Endothelial cell (in vitro differentiated cells): ENCODE data around the gene ALDH18A1. TPM values are rescaled to one million over a fixed set of nuclear protein-coding genes. Genes with fewer than 3 reads are reported as not detected.

Experiments
- DNase-seq: peaks from one replicate; pipeline ENCODE4 v3.0.0; 2021; ENCODE audit warnings: low spot score
- H3K27ac Mint-ChIP-seq: one replicate; pipeline ENCODE4 v1.8.0; 2021; ENCODE audit warnings: mixed read lengths, inconsistent platforms; ENCODE audit not compliant: unreplicated experiment
- H3K27me3 Mint-ChIP-seq: one replicate; pipeline ENCODE4 v1.8.0; 2021; ENCODE audit warnings: mild to moderate bottlenecking, moderate library complexity, mixed read lengths, inconsistent platforms; ENCODE audit not compliant: unreplicated experiment
- H3K36me3 Mint-ChIP-seq: one replicate; pipeline ENCODE4 v1.8.0; 2021; ENCODE audit warnings: mild to moderate bottlenecking, low read depth, mixed read lengths, inconsistent platforms; ENCODE audit not compliant: unreplicated experiment
- H3K4me1 Mint-ChIP-seq: one replicate; pipeline ENCODE4 v1.8.0; 2021; ENCODE audit warnings: mild to moderate bottlenecking, mixed read lengths, inconsistent platforms; ENCODE audit not compliant: unreplicated experiment
- H3K4me3 Mint-ChIP-seq: one replicate; pipeline ENCODE4 v1.8.0; 2021; ENCODE audit warnings: mild to moderate bottlenecking, mixed read lengths, inconsistent platforms; ENCODE audit not compliant: unreplicated experiment
- H3K9me3 Mint-ChIP-seq: one replicate; pipeline ENCODE4 v1.8.0; 2021; ENCODE audit warnings: mixed read lengths, inconsistent platforms; ENCODE audit not compliant: unreplicated experiment
- total RNA-seq: library from RNA; stranded (reverse); fragmentation: NEBNext Ultra II Directional; extraction: Animal tissue kit (Norgen Biotek cat#: 25700); gene quantifications from one replicate; pipeline ENCODE4 v1.2.1, GENCODE V29; 2021; ENCODE audit not compliant: unreplicated experiment
- TF ChIP-seq, protein P1 (sequence below): fragments of 200-600 bp; sonication (generic); IDR thresholded peaks from one replicate; pipeline ENCODE4 v1.5.0; 2021; ENCODE audit warnings: antibody characterized with exemption; ENCODE audit not compliant: unreplicated experiment

Gene ALDH18A1
- total RNA-seq, 1 donor from 2014 or later = 52.0 TPM

DNA sequence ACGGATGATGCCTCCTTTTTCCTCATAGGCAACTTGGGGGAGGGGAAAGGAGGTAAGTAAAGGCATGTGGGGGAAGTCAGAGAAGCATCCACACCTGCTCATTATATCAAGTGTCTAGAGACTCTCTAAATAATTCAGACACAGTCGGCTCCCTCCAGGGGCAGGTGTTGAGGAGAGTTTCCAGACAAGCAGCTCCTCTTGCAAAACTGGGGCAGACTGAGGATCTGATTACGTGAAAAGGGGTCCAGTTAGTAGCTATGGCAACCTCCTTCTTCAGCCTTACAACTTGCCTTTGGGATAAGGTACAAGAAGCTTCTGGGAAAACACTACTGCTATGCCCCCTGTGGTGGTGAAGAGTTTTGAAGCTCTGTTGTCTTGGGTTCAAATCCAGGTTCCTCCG, 56.4 kb downstream of the ALDH18A1 start:
- no peaks in the 10 kb centered on the region for H3K9me3 Mint-ChIP-seq
- H3K36me3 Mint-ChIP-seq = no peaks in the 10 kb centered on the region
- H3K4me3 Mint-ChIP-seq = no peak overlapping the region
- DNase-seq = no peak
- peaks cover 22% of the 10 kb centered on the region for H3K4me1 Mint-ChIP-seq
- peaks cover 4% of the 10 kb centered on the region for H3K27me3 Mint-ChIP-seq
- TF ChIP-seq, protein P1, sequence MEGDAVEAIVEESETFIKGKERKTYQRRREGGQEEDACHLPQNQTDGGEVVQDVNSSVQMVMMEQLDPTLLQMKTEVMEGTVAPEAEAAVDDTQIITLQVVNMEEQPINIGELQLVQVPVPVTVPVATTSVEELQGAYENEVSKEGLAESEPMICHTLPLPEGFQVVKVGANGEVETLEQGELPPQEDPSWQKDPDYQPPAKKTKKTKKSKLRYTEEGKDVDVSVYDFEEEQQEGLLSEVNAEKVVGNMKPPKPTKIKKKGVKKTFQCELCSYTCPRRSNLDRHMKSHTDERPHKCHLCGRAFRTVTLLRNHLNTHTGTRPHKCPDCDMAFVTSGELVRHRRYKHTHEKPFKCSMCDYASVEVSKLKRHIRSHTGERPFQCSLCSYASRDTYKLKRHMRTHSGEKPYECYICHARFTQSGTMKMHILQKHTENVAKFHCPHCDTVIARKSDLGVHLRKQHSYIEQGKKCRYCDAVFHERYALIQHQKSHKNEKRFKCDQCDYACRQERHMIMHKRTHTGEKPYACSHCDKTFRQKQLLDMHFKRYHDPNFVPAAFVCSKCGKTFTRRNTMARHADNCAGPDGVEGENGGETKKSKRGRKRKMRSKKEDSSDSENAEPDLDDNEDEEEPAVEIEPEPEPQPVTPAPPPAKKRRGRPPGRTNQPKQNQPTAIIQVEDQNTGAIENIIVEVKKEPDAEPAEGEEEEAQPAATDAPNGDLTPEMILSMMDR = no peak
- H3K27ac Mint-ChIP-seq = peak overlapping the region; percentile 78

DNA sequence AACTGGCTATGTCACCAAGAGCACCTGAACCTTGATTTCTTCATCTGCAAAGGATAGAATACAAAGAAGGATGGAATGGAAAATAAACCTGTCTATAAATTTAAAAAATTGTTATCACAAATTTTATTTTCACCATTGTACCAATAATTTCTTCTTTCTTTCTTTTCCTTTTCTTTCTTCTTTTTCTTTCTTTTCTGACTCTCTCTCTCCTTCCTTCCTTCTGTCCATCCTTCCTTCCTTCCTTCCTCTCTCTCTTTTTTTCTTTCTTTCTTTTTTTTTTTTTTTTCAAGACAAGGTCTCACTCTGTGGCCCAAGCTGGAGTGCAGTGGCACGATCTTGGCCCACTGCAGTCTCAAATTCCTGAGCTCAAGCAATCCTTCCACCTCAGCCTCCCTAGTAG, 58.7 kb downstream of the ALDH18A1 start:
- no peaks in the 10 kb centered on the region for H3K9me3 Mint-ChIP-seq
- DNase-seq = no peak
- no peak overlapping the region for H3K27ac Mint-ChIP-seq
- H3K4me3 Mint-ChIP-seq = no peak overlapping the region
- TF ChIP-seq, protein P1 = no peak
- H3K27me3 Mint-ChIP-seq = peaks cover 4% of the 10 kb centered on the region
- H3K4me1 Mint-ChIP-seq = peaks cover 9% of the 10 kb centered on the region
- no peaks in the 10 kb centered on the region for H3K36me3 Mint-ChIP-seq

DNA sequence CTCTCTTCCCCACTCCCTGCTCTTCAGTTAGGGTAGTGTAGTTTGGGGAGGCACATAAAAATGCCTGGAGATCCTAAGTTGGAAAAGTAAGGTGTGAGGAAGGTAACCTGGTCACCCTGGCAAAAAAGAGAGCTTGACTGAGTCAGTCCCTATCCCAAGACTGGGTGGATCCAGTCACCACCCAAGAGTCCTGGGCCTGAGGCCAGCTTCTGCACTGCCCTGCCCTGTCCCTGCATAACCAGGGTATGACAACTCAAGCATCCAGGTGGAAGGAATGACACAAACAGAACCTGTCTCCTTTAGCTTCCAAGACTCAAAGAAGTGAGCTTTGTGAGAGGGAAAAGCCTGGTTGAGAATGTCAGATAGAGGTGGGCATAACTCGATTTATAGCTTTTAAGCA, 68.5 kb downstream of the ALDH18A1 start:
- no peak overlapping the region for H3K4me3 Mint-ChIP-seq
- no peaks in the 10 kb centered on the region for H3K36me3 Mint-ChIP-seq
- DNase-seq = no peak
- TF ChIP-seq, protein P1 = no peak
- no peak overlapping the region for H3K27ac Mint-ChIP-seq
- H3K9me3 Mint-ChIP-seq = no peaks in the 10 kb centered on the region
- H3K4me1 Mint-ChIP-seq = no peaks in the 10 kb centered on the region
- H3K27me3 Mint-ChIP-seq = peaks cover 2% of the 10 kb centered on the region

DNA sequence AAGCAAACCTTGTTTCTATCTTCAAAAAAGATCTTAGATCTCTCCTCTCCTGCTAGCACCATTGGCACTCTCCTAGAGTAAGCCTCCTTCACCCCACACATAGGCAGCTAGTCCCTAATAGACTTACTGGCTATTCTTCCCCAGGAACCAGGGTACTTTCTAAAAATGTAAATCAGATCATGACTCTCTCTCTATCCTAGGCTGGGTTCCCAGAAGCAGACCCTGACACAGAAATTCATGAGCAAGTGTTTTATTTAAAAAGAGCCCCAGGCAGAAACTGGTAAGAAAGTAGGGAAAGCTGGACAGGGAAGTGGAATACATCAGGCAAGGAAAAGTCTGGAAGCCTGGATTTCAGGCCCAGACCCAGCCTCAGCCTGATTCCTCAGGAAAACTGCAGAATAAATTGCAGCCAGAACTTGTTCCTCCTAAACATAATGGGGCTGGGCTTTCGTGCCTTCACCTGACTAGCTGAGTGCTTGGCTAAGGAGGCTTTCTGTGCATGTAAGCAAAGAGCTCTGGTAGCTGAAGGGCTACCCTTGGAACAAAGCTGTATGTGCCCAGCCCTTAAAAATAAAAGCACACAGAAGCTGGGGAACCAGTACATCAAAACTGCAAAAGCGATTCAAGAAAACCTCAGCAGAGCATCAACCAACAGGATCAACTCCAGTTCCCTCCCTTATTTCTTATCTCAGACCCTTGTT, 76.5 kb downstream of the ALDH18A1 start:
- DNase-seq = no peak
- peaks cover 4% of the 10 kb centered on the region for H3K4me1 Mint-ChIP-seq
- H3K27ac Mint-ChIP-seq = no peak overlapping the region
- TF ChIP-seq, protein P1 = no peak
- no peaks in the 10 kb centered on the region for H3K27me3 Mint-ChIP-seq
- H3K36me3 Mint-ChIP-seq = no peaks in the 10 kb centered on the region
- H3K4me3 Mint-ChIP-seq = no peak overlapping the region
- H3K9me3 Mint-ChIP-seq = no peaks in the 10 kb centered on the region

DNA sequence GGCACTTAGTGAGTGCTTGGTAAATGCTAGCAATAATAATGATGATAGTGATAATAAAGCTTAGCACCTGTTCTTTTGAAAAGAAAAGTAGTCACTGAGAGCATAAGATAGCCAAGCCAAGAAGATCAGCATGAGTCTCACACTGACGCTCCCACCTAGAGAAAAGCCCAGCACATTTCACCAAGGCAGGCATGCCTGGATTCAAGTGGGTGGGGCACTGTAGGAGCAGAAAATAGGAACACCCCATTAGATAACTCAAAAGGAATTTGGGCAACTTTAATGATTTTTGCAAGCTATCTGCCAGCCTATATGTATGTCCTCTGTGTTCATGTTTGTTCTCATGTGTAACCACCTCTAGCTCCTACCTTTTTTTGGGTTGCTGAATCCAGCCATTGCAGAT, 77.2 kb downstream of the ALDH18A1 start:
- no peaks in the 10 kb centered on the region for H3K9me3 Mint-ChIP-seq
- H3K27ac Mint-ChIP-seq = no peak overlapping the region
- H3K36me3 Mint-ChIP-seq = no peaks in the 10 kb centered on the region
- no peak for DNase-seq
- peaks cover 4% of the 10 kb centered on the region for H3K4me1 Mint-ChIP-seq
- H3K4me3 Mint-ChIP-seq = no peak overlapping the region
- TF ChIP-seq, protein P1 = no peak
- peaks cover 2% of the 10 kb centered on the region for H3K27me3 Mint-ChIP-seq
